SK-N-SH (cell line): ENCODE measurements around the gene TANK.

Experiments used
- EP300 ChIP-seq, 2 experiments: IDR thresholded peaks; 2 replicates each; pipeline versions ENCODE4 v1.4.0 to v1.6.1; 2012; ENCODE audit warnings: borderline replicate concordance in 1 of 2, low read depth in 1 of 2, low read length in 1 of 2
- EZH2phosphoT487 ChIP-seq: fragments of 200-600 bp; sonication (generic); IDR thresholded peaks from 2 replicates; pipeline ENCODE4 v1.6.1; 2017; ENCODE audit warnings: low read depth, mixed run types, mild to moderate bottlenecking, antibody characterized with exemption, moderate library complexity, borderline replicate concordance
- MEF2A ChIP-seq: IDR thresholded peaks from 2 replicates; pipeline ENCODE4 v1.4.0; 2012; ENCODE audit warnings: low read depth, borderline replicate concordance
- POLR2AphosphoS5 ChIP-seq: IDR thresholded peaks from 2 replicates; pipeline ENCODE4 v1.6.1; 2012; ENCODE audit warnings: low read depth, low read length
- RCOR1 ChIP-seq: fragments of 150-350 bp; IDR thresholded peaks from 2 replicates; pipeline ENCODE4 v1.6.1; 2017; ENCODE audit warnings: antibody characterized with exemption, low read length
- SIN3A ChIP-seq: IDR thresholded peaks from 2 replicates; pipeline ENCODE4 v1.6.1; 2012; ENCODE audit warnings: low read depth, mild to moderate bottlenecking, low read length, moderate library complexity, borderline replicate concordance
- SMC3 ChIP-seq: IDR thresholded peaks from 2 replicates; pipeline ENCODE4 v1.6.1; 2012; ENCODE audit warnings: low read depth, low read length, improper control_type of control experiment
- YY1 ChIP-seq: IDR thresholded peaks from 2 replicates; pipeline ENCODE4 v1.4.0; 2012; ENCODE audit warnings: low read depth, mild to moderate bottlenecking
- TF ChIP-seq, protein P1 (sequence below): fragments of 200-600 bp; sonication (generic); IDR thresholded peaks from 2 replicates; pipeline ENCODE4 v1.6.1; 2017; ENCODE audit warnings: antibody characterized with exemption, mild to moderate bottlenecking, moderate library complexity
- TF ChIP-seq, protein P2 (sequence below): IDR thresholded peaks from 2 replicates; pipeline ENCODE4 v1.4.0; 2012; ENCODE audit warnings: low read depth

DNA sequence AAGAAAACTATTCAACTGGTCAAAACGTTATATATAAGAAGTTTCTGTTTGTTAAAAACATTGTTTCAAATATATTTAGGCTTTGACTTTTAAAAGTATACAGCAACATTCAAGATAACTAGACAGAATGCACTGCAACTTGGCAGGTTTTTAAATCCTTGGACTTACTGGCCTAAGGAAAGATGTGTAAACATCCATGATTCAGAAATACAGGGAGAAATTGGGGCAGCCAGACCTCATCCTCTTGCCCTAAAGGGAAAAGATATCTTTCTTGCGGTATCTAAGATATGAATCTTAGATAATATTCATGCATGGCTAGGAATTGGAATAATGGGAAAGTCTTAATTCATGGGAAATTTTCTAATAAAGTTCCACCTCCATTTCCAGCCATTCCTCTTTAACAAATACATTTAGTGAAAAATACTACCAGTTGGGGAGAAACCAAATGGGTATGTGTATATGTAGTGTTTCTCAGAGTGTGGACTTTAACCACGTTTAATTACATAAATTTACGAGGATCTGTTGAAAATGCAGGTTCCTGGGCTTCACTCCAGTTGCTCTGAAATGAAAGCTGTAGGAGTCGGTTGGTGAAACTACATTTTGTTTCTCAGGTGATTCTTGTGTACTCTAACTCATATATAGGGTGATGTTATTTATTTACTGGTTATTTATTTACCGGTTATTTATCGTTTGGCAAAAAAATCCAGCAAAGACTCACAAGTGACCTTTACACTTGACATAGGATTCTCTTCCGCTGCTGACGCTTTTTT lies 587 bp upstream of the TANK start:
- TF ChIP-seq, protein P1, sequence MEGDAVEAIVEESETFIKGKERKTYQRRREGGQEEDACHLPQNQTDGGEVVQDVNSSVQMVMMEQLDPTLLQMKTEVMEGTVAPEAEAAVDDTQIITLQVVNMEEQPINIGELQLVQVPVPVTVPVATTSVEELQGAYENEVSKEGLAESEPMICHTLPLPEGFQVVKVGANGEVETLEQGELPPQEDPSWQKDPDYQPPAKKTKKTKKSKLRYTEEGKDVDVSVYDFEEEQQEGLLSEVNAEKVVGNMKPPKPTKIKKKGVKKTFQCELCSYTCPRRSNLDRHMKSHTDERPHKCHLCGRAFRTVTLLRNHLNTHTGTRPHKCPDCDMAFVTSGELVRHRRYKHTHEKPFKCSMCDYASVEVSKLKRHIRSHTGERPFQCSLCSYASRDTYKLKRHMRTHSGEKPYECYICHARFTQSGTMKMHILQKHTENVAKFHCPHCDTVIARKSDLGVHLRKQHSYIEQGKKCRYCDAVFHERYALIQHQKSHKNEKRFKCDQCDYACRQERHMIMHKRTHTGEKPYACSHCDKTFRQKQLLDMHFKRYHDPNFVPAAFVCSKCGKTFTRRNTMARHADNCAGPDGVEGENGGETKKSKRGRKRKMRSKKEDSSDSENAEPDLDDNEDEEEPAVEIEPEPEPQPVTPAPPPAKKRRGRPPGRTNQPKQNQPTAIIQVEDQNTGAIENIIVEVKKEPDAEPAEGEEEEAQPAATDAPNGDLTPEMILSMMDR = no peak
- TF ChIP-seq SIN3A (no peak), POLR2AphosphoS5 (no peak), YY1 (no peak), RCOR1 (no peak), MEF2A (no peak), SMC3 (no peak), EP300 (IDR thresholded peaks at IDR 0.05; ENCODE audit: borderline replicate concordance in 1 of 2, low read depth in 1 of 2, low read length in 1 of 2) (no peak), EZH2phosphoT487 (no peak)
- TF ChIP-seq, protein P2, sequence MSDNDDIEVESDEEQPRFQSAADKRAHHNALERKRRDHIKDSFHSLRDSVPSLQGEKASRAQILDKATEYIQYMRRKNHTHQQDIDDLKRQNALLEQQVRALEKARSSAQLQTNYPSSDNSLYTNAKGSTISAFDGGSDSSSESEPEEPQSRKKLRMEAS = no peak
